Activated naive CD8-positive, alpha-beta T cell treated with anti-CD3 and anti-CD28 coated beads for 36 hours (primary cell): ENCODE results near the gene TGFBR2. TPM values are rescaled to one million over a fixed set of nuclear protein-coding genes. Genes with fewer than 3 reads are reported as not detected.
A peak's percentile ranks its signal among the peaks of the same experiment; 100 is the strongest.
"Not testable (repeated sequence)": the region's sequence is repeated elsewhere in the genome, so short reads cannot be mapped to it uniquely, and the experiment has no call there.

Source experiments
- DNase-seq: peaks from one replicate; pipeline ENCODE4 v3.0.0; 2021
- H3K27ac Mint-ChIP-seq: one replicate; pipeline ENCODE4 v1.8.0; 2022; ENCODE audit warnings: mild to moderate bottlenecking, moderate library complexity, mixed read lengths
- H3K27me3 Mint-ChIP-seq: one replicate; pipeline ENCODE4 v1.8.0; 2022; ENCODE audit warnings: mild to moderate bottlenecking, mixed read lengths
- H3K36me3 Mint-ChIP-seq: one replicate; pipeline ENCODE4 v1.8.0; 2021; ENCODE audit warnings: mild to moderate bottlenecking, mixed read lengths
- H3K4me1 Mint-ChIP-seq: one replicate; pipeline ENCODE4 v1.8.0; 2021; ENCODE audit warnings: mixed read lengths
- H3K4me3 Mint-ChIP-seq: one replicate; pipeline ENCODE4 v1.8.0; 2022; ENCODE audit warnings: mild to moderate bottlenecking, moderate library complexity, mixed read lengths
- H3K9me3 Mint-ChIP-seq: one replicate; pipeline ENCODE4 v1.8.0; 2022; ENCODE audit warnings: mixed read lengths
- total RNA-seq, 2 experiments: library from RNA; stranded (reverse); gene quantifications; one replicate each; pipeline ENCODE4 v1.2.3, GENCODE V29; 2021

TGFBR2 gene
- total RNA-seq, 2 experiments from 2014 or later, result 64.1 to 65.1 TPM

GRCh38 chr3:30661098-30661873 lies 54.9 kb downstream of the TGFBR2 start:
- Mint-ChIP-seq H3K27me3 (no peaks in the 10 kb centered on the region), H3K9me3 (no peaks in the 10 kb centered on the region), H3K27ac (peak overlapping the region; percentile 89), H3K4me1 (peaks cover 91% of the 10 kb centered on the region), H3K36me3 (peaks cover 76% of the 10 kb centered on the region), H3K4me3 (peak overlapping the region; percentile 55)
- no peak for DNase-seq

- Mint-ChIP-seq H3K4me3 (no peak overlapping the region), H3K36me3 (peaks cover 65% of the 10 kb centered on the region), H3K27ac (peak overlapping the region; percentile 89), H3K9me3 (no peaks in the 10 kb centered on the region), H3K4me1 (peaks cover 88% of the 10 kb centered on the region), H3K27me3 (no peaks in the 10 kb centered on the region)
- no peak for DNase-seq
These were observed 56.4 kb downstream of the TGFBR2 start for GRCh38 chr3:30662836-30663235.

GRCh38 chr3:30663533-30664241 lies 57.3 kb downstream of the TGFBR2 start:
- H3K27ac Mint-ChIP-seq, result peak overlapping the region; percentile 89
- H3K4me3 Mint-ChIP-seq, result peak overlapping the region; percentile 64
- H3K9me3 Mint-ChIP-seq, result peaks cover 3% of the 10 kb centered on the region
- H3K4me1 Mint-ChIP-seq, result peaks cover 88% of the 10 kb centered on the region
- H3K27me3 Mint-ChIP-seq, result no peaks in the 10 kb centered on the region
- peaks cover 66% of the 10 kb centered on the region for H3K36me3 Mint-ChIP-seq
- DNase-seq, result no peak

- peak overlapping the region; percentile 89 for H3K27ac Mint-ChIP-seq
- no peak for DNase-seq
- H3K36me3 Mint-ChIP-seq, result peaks cover 65% of the 10 kb centered on the region
- H3K9me3 Mint-ChIP-seq, result peaks cover 3% of the 10 kb centered on the region
- peaks cover 88% of the 10 kb centered on the region for H3K4me1 Mint-ChIP-seq
- no peaks in the 10 kb centered on the region for H3K27me3 Mint-ChIP-seq
- peak overlapping the region; percentile 16 for H3K4me3 Mint-ChIP-seq
These were observed 58.1 kb downstream of the TGFBR2 start for GRCh38 chr3:30664459-30664858.

- peak overlapping the region; percentile 89 for H3K27ac Mint-ChIP-seq
- peaks cover 67% of the 10 kb centered on the region for H3K36me3 Mint-ChIP-seq
- no peaks in the 10 kb centered on the region for H3K27me3 Mint-ChIP-seq
- DNase-seq, result no peak
- peak overlapping the region; percentile 16 for H3K4me3 Mint-ChIP-seq
- peaks cover 3% of the 10 kb centered on the region for H3K9me3 Mint-ChIP-seq
- peaks cover 90% of the 10 kb centered on the region for H3K4me1 Mint-ChIP-seq
These were observed 58.5 kb downstream of the TGFBR2 start for GRCh38 chr3:30664884-30665283.

- Mint-ChIP-seq H3K4me1 (peaks cover 91% of the 10 kb centered on the region), H3K9me3 (peaks cover 3% of the 10 kb centered on the region), H3K4me3 (peak overlapping the region; percentile 25), H3K27ac (peak overlapping the region; percentile 89), H3K27me3 (no peaks in the 10 kb centered on the region), H3K36me3 (peaks cover 73% of the 10 kb centered on the region)
- no peak for DNase-seq
These were observed 59.1 kb downstream of the TGFBR2 start for GRCh38 chr3:30665539-30665938.

GRCh38 chr3:30666572-30667279 lies 60.3 kb downstream of the TGFBR2 start:
- DNase-seq, result no peak
- H3K27me3 Mint-ChIP-seq, result no peaks in the 10 kb centered on the region
- H3K36me3 Mint-ChIP-seq, result peaks cover 73% of the 10 kb centered on the region
- peak overlapping the region; percentile 26 for H3K4me3 Mint-ChIP-seq
- peaks cover 91% of the 10 kb centered on the region for H3K4me1 Mint-ChIP-seq
- H3K27ac Mint-ChIP-seq, result peak overlapping the region; percentile 92
- H3K9me3 Mint-ChIP-seq, result peaks cover 3% of the 10 kb centered on the region

GRCh38 chr3:30667280-30667651 lies 60.9 kb downstream of the TGFBR2 start:
- Mint-ChIP-seq H3K27me3 (no peaks in the 10 kb centered on the region), H3K4me3 (no peak overlapping the region), H3K27ac (peak overlapping the region; percentile 92), H3K4me1 (peaks cover 91% of the 10 kb centered on the region), H3K9me3 (peaks cover 3% of the 10 kb centered on the region), H3K36me3 (peaks cover 73% of the 10 kb centered on the region)
- no peak for DNase-seq

GRCh38 chr3:30668051-30668609 lies 61.7 kb downstream of the TGFBR2 start:
- Mint-ChIP-seq H3K4me3 (no peak overlapping the region), H3K36me3 (peaks cover 73% of the 10 kb centered on the region), H3K9me3 (peaks cover 3% of the 10 kb centered on the region), H3K27ac (peak overlapping the region; percentile 92), H3K4me1 (peaks cover 90% of the 10 kb centered on the region), H3K27me3 (no peaks in the 10 kb centered on the region)
- DNase-seq, result no peak

GRCh38 chr3:30669360-30669934 lies 63.0 kb downstream of the TGFBR2 start:
- not testable (repeated sequence) for H3K27me3 Mint-ChIP-seq, H3K9me3 Mint-ChIP-seq, DNase-seq
- Mint-ChIP-seq H3K27ac (peak overlapping the region; percentile 92), H3K4me3 (peak overlapping the region; percentile 11), H3K4me1 (peaks cover 91% of the 10 kb centered on the region), H3K36me3 (peaks cover 74% of the 10 kb centered on the region)

GRCh38 chr3:30670292-30670691 lies 63.9 kb downstream of the TGFBR2 start:
- Mint-ChIP-seq H3K4me1 (peaks cover 91% of the 10 kb centered on the region), H3K36me3 (peaks cover 80% of the 10 kb centered on the region), H3K27ac (peak overlapping the region; percentile 92), H3K27me3 (no peaks in the 10 kb centered on the region), H3K9me3 (peaks cover 3% of the 10 kb centered on the region), H3K4me3 (no peak overlapping the region)
- no peak for DNase-seq

GRCh38 chr3:30671527-30672286 lies 65.3 kb downstream of the TGFBR2 start:
- no peak for DNase-seq
- H3K36me3 Mint-ChIP-seq, result peaks cover 87% of the 10 kb centered on the region
- peak overlapping the region; percentile 92 for H3K27ac Mint-ChIP-seq
- peaks cover 95% of the 10 kb centered on the region for H3K4me1 Mint-ChIP-seq
- H3K9me3 Mint-ChIP-seq, result peaks cover 5% of the 10 kb centered on the region
- no peak overlapping the region for H3K4me3 Mint-ChIP-seq
- no peaks in the 10 kb centered on the region for H3K27me3 Mint-ChIP-seq

GRCh38 chr3:30672287-30672735 lies 65.9 kb downstream of the TGFBR2 start:
- DNase-seq, result no peak
- Mint-ChIP-seq H3K4me3 (no peak overlapping the region), H3K27me3 (no peaks in the 10 kb centered on the region), H3K36me3 (peaks cover 92% of the 10 kb centered on the region), H3K4me1 (peaks cover 97% of the 10 kb centered on the region), H3K9me3 (peaks cover 6% of the 10 kb centered on the region), H3K27ac (peak overlapping the region; percentile 92)

GRCh38 chr3:30672959-30673358 lies 66.6 kb downstream of the TGFBR2 start:
- peaks cover 98% of the 10 kb centered on the region for H3K4me1 Mint-ChIP-seq
- DNase-seq, result no peak
- no peaks in the 10 kb centered on the region for H3K27me3 Mint-ChIP-seq
- H3K27ac Mint-ChIP-seq, result peak overlapping the region; percentile 92
- peaks cover 8% of the 10 kb centered on the region for H3K9me3 Mint-ChIP-seq
- H3K36me3 Mint-ChIP-seq, result peaks cover 96% of the 10 kb centered on the region
- no peak overlapping the region for H3K4me3 Mint-ChIP-seq
